ENCODE results near the gene CAMKMT. TPM values are rescaled to one million over a fixed set of nuclear protein-coding genes. Genes with fewer than 3 reads are reported as not detected.

The CAMKMT gene
- total RNA-seq, 4 donors from 2014 or later = 2.6 to 9.5 (median 5.2) TPM

- no peak for DNase-seq
- intact Hi-C loops (cut with DNase I; ENCODE audit: low total_unique reads) (no loop called here), in situ Hi-C loops (cut with MboI; ENCODE audit: low sequenced_read_pairs in 4 of 4) (no loop called here)
- TF ChIP-seq CTCF (IDR thresholded peaks at IDR 0.05 in 4 of 5, conservative IDR thresholded peaks at IDR 0.05 in 1 of 5) (no peak), POLR2A (IDR thresholded peaks at IDR 0.05) (no peak)
- Histone ChIP-seq H3K9me3 (no peaks in the 10 kb centered on the region), H3K27me3 (no peaks in the 10 kb centered on the region), H3K27ac (no peak overlapping the region), H3K4me1 (no peaks in the 10 kb centered on the region), H3K36me3 (no peaks in the 10 kb centered on the region), H3K4me3 (no peak overlapping the region)
- no peak for ATAC-seq
Measured at GRCh38 chr2:44462934-44463849, 101.4 kb downstream of the CAMKMT start.

- Histone ChIP-seq H3K27ac (no peak overlapping the region), H3K9me3 (no peaks in the 10 kb centered on the region), H3K27me3 (no peaks in the 10 kb centered on the region), H3K4me3 (no peak overlapping the region), H3K36me3 (no peaks in the 10 kb centered on the region), H3K4me1 (no peaks in the 10 kb centered on the region)
- no peak for ATAC-seq
- no peak for DNase-seq
- in situ Hi-C loops (cut with MboI; ENCODE audit: low sequenced_read_pairs in 4 of 4) (no loop called here), intact Hi-C loops (cut with DNase I; ENCODE audit: low total_unique reads) (no loop called here)
- TF ChIP-seq CTCF (IDR thresholded peaks at IDR 0.05 in 4 of 5, conservative IDR thresholded peaks at IDR 0.05 in 1 of 5) (no peak), POLR2A (IDR thresholded peaks at IDR 0.05) (no peak)
Measured at GRCh38 chr2:44464437-44464836, 102.7 kb downstream of the CAMKMT start.

DNA sequence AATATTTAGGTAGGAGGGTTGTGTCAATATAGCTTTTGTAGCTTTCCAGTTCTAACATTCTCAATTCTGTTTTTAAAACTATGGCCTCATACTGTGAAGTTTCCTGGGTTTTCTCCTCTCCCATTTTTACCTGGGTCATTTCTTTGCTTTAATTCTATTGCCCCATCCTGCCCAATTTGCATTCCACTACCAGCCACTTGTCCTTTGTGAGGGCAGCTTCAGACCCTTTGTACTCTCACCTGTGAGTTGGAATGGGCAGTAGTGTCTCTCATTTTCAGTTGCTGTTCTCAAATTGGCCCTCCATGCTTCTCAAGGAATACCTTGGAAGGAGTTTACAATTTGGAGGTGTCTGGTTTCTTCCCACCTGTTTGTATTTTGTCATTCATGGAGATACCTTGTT, 108.4 kb downstream of the CAMKMT start:
- in situ Hi-C loops (cut with MboI; ENCODE audit: low sequenced_read_pairs in 4 of 4) = loop anchor here in 1 of 4 donors (10.0 kb wide), 1 partner anchor 495 kb away; no protein-coding TSS in a partner anchor
- no peak for DNase-seq
- no peak overlapping the region for H3K27ac ChIP-seq
- no peaks in the 10 kb centered on the region for H3K36me3 ChIP-seq
- no peaks in the 10 kb centered on the region for H3K9me3 ChIP-seq
- H3K4me3 ChIP-seq = no peak overlapping the region
- H3K27me3 ChIP-seq = no peaks in the 10 kb centered on the region
- no peaks in the 10 kb centered on the region for H3K4me1 ChIP-seq
- intact Hi-C loops (cut with DNase I; ENCODE audit: low total_unique reads) = no loop called here
- ATAC-seq = no peak
- TF ChIP-seq CTCF (IDR thresholded peaks at IDR 0.05 in 4 of 5, conservative IDR thresholded peaks at IDR 0.05 in 1 of 5) = no peak
- no peak for TF ChIP-seq POLR2A (IDR thresholded peaks at IDR 0.05)

- no peak overlapping the region for H3K4me3 ChIP-seq
- no peaks in the 10 kb centered on the region for H3K36me3 ChIP-seq
- no peaks in the 10 kb centered on the region for H3K27me3 ChIP-seq
- ATAC-seq = no peak
- peaks cover 0 to 3% of the 10 kb centered on the region in 2 donors for H3K4me1 ChIP-seq
- in situ Hi-C loops (cut with MboI; ENCODE audit: low sequenced_read_pairs in 4 of 4) (loop anchor here in 2 of 4 donors (10.0 to 25.0 kb wide), 3 partner anchors 234 to 487 kb away; no protein-coding TSS in a partner anchor), intact Hi-C loops (cut with DNase I; ENCODE audit: low total_unique reads) (loop anchor here (2.0 to 5.0 kb wide), 3 partner anchors 85 to 433 kb away; no protein-coding TSS in a partner anchor)
- H3K27ac ChIP-seq = no peak overlapping the region
- DNase-seq = no peak
- TF ChIP-seq POLR2A (IDR thresholded peaks at IDR 0.05) (no peak), CTCF (IDR thresholded peaks at IDR 0.05 in 4 of 5, conservative IDR thresholded peaks at IDR 0.05 in 1 of 5) (no peak)
- H3K9me3 ChIP-seq = no peaks in the 10 kb centered on the region
Measured at GRCh38 chr2:44477657-44478414, 116.1 kb downstream of the CAMKMT start.

Data from gastrocnemius medialis (tissue), 4 donors.